HG02798 (cell line): ENCODE data around the gene SERPINE1.

Experiments
- ATAC-seq: cut with Tn5 transposase; IDR thresholded peaks from one replicate; pipeline ENCODE4 v1.9.1; 2021; ENCODE audit warnings: mild to moderate bottlenecking; ENCODE audit not compliant: unreplicated experiment, poor library complexity

Gene SERPINE1

GRCh38 chr7:101185258-101185839, 58.4 kb downstream of the SERPINE1 start:
- ATAC-seq: no peak

DNA sequence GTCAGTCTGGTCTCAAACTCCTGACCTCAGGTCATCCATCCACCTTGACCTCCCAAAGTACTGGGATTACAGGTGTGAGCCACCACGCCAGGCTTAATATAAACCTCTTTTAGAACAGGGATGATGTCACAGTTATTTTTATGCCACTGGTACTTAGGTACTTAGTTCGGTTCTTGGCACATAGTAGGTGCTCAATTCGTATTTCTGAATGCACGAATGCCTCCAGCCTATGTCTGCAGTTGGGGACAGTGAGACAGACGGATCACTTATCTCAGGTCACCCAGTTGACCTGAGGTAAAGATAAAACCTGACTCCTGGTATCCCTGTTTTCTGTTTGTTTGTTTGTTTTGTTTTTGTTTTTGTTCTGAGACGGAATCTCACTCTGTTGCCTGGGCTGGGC, 59.3 kb downstream of the SERPINE1 start:
- no peak for ATAC-seq

- ATAC-seq: no peak
Measured at GRCh38 chr7:101186844-101187428, 60.0 kb downstream of the SERPINE1 start.
